GM12874 (cell line): Measurements from ENCODE around the gene TNFRSF12A.

Experiments used
- CTCF ChIP-seq: IDR thresholded peaks from 2 replicates; pipeline ENCODE4 v1.5.1; 2011; ENCODE audit warnings: low read depth, mild to moderate bottlenecking, control low read depth, low read length, moderate library complexity; ENCODE audit not compliant: insufficient read depth

Gene TNFRSF12A

GRCh38 chr16:3020247-3020603, at the start of gene TNFRSF12A:
TNFRSF12A (plus strand) TSS chr16:3020368; CDS start chr16:3020398, 30 bp downstream.
- 0 out of 2 replicates have a peak, but pooled peaks have one; percentile 3 for TF ChIP-seq CTCF

GRCh38 chr16:2970563-2970962, 49.6 kb upstream of the TNFRSF12A start:
- no peak for TF ChIP-seq CTCF

- no peak for TF ChIP-seq CTCF
Observed at GRCh38 chr16:2971134-2971984, 48.8 kb upstream of the TNFRSF12A start.

- no peak for TF ChIP-seq CTCF
Observed at GRCh38 chr16:2971985-2972784, 48.0 kb upstream of the TNFRSF12A start.

GRCh38 chr16:2973093-2973492, 47.1 kb upstream of the TNFRSF12A start:
- TF ChIP-seq CTCF = no peak

GRCh38 chr16:2973605-2974318, 46.4 kb upstream of the TNFRSF12A start:
- TF ChIP-seq CTCF = no peak

GRCh38 chr16:2974319-2975056, 45.7 kb upstream of the TNFRSF12A start:
- TF ChIP-seq CTCF = no peak
